HG02884 (cell line): ENCODE measurements around the gene H2BK1.

Experiments used
- ATAC-seq: cut with Tn5 transposase; IDR thresholded peaks from one replicate; pipeline ENCODE4 v1.9.1; 2021; ENCODE audit warnings: mild to moderate bottlenecking, moderate library complexity; ENCODE audit not compliant: unreplicated experiment

Gene H2BK1

DNA sequence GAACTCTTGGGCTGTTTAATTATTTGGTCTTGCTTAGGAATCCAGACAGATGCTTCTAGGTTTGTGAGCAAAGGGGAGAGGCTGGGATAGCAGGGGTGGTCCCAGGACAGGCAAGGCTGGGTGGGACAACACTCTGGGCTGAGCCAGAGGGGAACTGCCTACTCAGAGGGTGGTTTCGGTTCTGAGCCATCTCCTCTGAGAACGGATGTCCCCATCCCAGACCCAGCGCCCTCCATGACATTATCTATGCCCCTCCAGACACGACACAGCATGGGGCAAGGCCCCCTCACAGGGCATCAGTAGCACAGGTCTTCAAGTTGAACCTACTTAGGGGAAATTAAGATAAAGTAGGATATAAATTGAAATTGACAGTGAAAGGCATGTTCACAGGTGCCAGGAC, 30.3 kb downstream of the H2BK1 start:
- ATAC-seq, result no peak

GRCh38 chr7:151179287-151179860, 30.9 kb downstream of the H2BK1 start:
- ATAC-seq, result no peak

GRCh38 chr7:151178831-151179230, 31.5 kb downstream of the H2BK1 start:
- no peak for ATAC-seq

- ATAC-seq, result no peak
Observed at GRCh38 chr7:151178236-151178635, 32.1 kb downstream of the H2BK1 start.

DNA sequence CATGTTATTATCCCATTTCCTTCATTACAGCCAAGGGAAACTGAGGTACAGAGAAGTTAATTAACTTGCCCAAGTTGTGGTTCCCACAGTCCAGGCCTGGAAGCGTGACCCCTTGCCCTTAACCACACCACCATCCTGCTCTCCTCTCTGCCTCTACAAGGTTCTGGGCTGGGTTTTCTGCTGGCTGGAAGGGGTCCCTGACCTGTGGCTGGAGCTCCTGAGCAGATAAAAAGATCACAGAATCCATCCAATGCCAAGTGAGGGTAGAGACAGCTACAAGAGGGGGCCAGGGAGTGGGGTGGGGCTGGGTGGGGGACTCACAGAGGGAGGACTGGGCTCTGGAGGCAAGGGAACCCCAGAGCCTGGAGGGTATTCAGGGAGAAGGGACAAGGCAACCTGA, 33.0 kb downstream of the H2BK1 start:
- ATAC-seq, result no peak

- ATAC-seq, result no peak
Observed at GRCh38 chr7:151176401-151176800, 33.9 kb downstream of the H2BK1 start.

DNA sequence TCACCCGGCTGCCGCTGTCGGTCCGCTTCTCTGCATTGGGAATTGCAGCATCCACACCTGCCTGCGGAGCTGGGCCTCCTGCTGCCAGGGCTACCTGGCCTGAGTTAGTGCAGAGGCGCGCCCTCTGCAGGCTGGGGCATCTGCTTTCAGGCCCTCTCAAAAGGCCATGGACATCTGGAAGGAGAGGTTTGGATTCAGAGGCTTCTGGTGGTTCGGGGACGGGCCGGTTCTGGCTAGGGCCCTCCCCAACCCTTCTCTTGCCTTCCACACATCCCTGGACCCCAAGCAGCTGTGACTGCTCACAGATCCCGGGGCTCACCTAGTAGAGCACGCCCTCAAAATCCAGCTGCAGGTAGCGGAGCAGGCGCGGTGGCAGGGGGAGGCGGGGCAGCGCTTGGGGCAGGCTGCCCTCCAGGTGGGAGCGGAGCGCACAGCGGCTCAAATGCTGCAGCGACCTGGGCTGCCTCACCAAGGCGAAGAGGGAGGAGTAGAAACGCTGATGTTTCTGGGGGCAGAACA, 34.4 kb downstream of the H2BK1 start:
- ATAC-seq, result no peak

- no peak for ATAC-seq
Observed at GRCh38 chr7:151175047-151175792, 35.1 kb downstream of the H2BK1 start.

GRCh38 chr7:151174246-151175046, 35.8 kb downstream of the H2BK1 start:
- ATAC-seq, result no peak

GRCh38 chr7:151173386-151174245, 36.7 kb downstream of the H2BK1 start:
- ATAC-seq, result no peak

DNA sequence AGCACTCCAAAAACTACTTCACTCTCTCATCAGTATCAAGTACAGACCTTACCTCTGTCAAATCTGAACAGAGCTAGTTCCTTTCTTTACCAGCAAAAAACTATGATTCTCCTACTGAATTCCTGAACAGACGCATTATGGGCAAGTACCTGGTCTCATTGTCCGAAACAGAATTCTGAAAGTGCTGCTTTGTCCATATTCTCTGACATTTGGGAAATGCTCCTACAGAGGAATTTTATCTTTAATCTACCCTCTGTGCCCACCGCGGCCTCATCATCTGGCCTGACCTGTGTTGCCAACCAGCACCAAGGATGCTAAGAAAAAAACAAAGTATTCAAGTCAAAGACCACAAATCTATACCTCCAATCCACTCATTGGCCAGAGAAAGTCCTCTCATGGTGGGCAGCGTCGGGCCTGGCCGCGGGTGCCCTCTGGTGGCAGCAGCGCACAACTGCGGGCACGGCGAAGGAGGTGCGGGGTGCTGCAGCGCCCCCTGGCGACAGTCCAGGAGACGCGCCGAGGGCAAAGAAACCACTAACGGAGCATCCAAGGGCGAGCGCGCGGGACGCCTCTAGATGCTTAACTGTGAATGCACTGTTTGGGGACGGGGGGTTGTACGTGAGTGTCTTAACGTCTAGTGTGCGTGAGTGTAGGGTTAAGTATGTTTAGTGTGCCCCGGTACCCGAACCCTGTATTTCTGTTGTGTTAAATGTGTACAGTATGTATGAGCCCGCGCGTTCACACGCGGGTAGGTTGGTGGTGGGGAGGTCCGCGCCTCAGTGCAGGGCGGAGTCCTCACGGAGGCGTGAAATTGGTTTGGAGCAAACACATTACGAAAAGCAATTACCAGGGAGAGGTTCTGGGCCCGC, 37.8 kb downstream of the H2BK1 start:
- ATAC-seq, result peak; percentile 77

DNA sequence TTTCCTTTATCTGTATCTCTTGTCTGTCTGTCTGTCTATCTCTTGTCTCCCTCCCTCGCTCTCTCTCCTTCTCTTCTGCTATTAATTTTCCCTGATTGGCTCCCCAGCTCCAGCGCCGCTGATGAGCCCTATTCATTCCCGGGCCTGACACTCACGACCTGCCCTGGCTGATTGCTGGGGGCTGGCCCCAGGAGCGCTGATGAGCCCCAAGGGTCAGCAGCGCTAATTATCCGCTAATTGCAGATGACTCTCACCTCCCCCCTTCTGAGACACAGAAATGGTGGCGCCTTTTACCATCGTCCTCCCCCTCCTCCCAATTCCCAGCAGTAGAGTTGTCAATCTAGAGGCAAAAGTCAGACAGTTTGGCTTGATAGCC, 41.5 kb downstream of the H2BK1 start:
- no peak for ATAC-seq

- ATAC-seq, result no peak
Observed at GRCh38 chr7:151168003-151168786, 42.1 kb downstream of the H2BK1 start.

- no peak for ATAC-seq
Observed at GRCh38 chr7:151167197-151167961, 42.9 kb downstream of the H2BK1 start, which contains the start of gene GBX1. Gene GBX1, minus strand, starts transcription at chr7:151167694. Its CDS starts 146 bp downstream, at chr7:151167548.

DNA sequence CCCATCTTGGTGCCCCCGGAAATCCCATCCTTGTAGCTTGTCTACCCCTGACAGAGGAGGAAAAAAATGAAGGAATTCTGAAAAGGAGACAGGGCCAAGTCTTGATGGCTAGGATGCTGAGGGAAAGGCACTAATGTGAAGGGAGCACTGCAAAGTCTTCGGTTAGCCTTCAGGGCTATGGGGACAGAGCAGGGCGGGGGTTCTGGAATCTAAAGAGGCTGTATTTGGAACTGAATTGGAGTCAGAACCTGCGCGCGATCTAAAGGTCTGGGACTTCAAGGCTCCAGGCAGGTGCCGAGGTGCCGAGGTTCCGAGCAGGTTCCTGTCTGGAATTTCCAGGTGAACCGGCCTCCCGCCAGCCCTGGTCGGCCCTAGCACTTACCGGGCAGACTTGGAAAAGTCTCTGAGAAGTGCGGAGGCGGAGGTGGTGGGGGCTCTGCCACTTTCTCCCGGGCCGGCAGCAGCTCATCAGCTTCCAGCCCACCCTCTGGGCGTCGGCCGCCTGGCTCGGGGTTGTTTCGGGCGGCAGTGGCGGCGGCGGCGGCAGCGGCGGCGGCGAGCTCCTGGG, 43.6 kb downstream of the H2BK1 start:
- no peak for ATAC-seq

DNA sequence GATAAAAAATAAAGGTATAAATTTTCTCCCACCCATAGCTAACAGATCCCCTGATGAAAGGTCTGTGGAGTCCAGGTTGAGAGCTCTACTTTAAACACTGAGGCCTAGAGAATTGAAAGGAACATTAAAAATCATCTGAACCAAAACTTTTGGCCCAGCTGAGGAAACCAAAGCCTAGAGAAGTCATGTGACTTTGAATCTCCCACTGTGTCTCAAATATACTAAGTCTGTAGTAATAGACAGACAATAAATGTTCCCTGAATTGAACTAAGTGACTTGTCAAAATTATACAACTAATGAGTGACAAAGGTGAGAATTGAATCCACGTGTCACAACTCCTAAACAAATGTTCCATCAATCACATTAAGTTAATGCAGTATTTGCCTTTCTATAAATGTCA, 48.5 kb downstream of the H2BK1 start:
- no peak for ATAC-seq
